GM20431 (cell line): ENCODE results near the gene ATL1.

Source experiments
- in situ Hi-C: fragments of 300-500 bp; cut with MseI, MboI; formaldehyde crosslinking; loops from one replicate; pipeline ENCODE4 v1.15.0; 2020; ENCODE audit warnings: low sequenced_read_pairs; ENCODE audit not compliant: unreplicated experiment

ATL1 gene

GRCh38 chr14:50598765-50599164 lies 38.8 kb downstream of the ATL1 start:
- in situ Hi-C loops, result no loop called here

DNA sequence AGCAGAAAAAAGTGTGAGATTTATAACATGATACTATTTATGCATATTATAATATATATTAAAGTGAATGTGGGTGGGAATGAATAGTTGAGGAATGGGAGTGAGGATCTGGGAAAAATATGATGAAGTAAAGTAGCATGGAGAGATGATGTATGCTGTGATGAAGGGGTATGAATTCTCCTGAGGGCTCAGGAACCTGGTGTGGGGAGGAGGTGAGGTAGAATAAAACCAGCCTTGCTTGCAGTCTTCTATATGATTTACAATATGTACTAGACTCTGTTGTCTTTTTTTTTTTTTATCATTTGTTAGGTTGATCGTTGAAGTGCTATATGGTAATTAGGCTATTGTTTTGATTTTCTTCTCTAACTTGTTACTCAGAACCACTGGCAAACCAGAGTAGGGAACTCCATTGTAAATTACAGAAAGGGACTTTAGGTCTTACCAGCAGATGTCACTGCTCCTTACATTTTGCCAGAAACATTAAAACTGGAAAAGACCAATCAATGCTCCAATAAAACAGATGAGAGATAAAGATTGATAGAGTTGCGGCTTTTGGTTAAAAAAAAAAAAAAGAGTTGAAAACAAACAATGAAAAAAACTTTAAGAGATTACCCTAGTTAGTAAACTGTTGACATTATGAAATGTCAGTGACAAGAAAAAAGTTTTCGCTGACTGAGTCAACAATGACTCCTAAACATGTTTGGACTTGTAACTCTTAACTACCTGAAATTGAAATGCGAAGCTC lies 39.9 kb downstream of the ATL1 start:
- in situ Hi-C loops, result loop anchor here (25.0 kb wide), 1 partner anchor 262 kb away; the partner anchor contains the start of gene ABHD12B

GRCh38 chr14:50600849-50601248 lies 40.9 kb downstream of the ATL1 start:
- in situ Hi-C loops, result loop anchor here (25.0 kb wide), 1 partner anchor 261 kb away; the partner anchor contains the start of gene ABHD12B

GRCh38 chr14:50601394-50601793 lies 41.4 kb downstream of the ATL1 start:
- in situ Hi-C loops, result loop anchor here (25.0 kb wide), 1 partner anchor 261 kb away; the partner anchor contains the start of gene ABHD12B

- in situ Hi-C loops, result loop anchor here (25.0 kb wide), 1 partner anchor 260 kb away; the partner anchor contains the start of gene ABHD12B
Observed at GRCh38 chr14:50602035-50602434, 42.1 kb downstream of the ATL1 start.

DNA sequence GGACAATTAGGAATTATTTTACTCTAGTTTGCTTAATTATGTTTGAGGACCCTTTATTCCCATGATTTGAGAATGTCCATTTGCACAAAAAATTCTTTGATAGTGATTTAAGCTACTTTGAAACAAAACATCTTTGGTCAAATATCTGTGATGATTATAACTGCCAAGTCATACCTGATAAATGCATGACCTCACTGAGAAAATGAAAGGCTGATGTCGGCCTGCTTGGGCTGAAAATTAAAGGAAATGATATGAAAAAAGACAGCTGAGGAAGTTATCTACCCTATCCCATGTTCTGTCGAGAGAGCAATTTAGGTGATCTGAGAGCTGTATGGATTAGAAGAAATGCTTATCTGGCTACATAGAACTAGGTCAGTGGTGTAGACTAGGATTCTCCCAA lies 43.6 kb downstream of the ATL1 start:
- in situ Hi-C loops, result loop anchor here (25.0 kb wide), 1 partner anchor 259 kb away; the partner anchor contains the start of gene ABHD12B

- in situ Hi-C loops, result loop anchor here (25.0 kb wide), 1 partner anchor 257 kb away; the partner anchor contains the start of gene ABHD12B
Observed at GRCh38 chr14:50605766-50606165, 45.8 kb downstream of the ATL1 start.

GRCh38 chr14:50606468-50606867 lies 46.5 kb downstream of the ATL1 start:
- in situ Hi-C loops, result loop anchor here (25.0 kb wide), 1 partner anchor 256 kb away; the partner anchor contains the start of gene ABHD12B

GRCh38 chr14:50607181-50607580 lies 47.2 kb downstream of the ATL1 start:
- in situ Hi-C loops, result loop anchor here (25.0 kb wide), 1 partner anchor 255 kb away; the partner anchor contains the start of gene ABHD12B

DNA sequence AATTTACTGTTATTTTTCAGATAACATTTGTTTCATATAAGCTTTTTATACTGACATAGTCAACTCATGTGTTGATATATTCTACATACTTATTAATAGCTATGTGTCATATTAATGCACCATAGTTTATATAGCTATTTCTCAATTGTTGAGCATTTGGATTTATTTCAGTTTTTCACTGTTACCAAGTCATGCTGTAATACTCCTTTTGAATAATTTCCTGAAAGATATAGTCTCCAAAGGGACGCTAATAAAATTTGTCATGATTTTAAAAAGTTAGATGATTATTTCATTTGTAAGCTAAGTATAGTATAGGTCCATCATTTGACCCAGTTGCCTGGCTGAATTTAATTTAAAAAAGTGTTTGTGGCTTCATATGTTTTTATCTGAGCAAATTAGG lies 47.8 kb downstream of the ATL1 start:
- in situ Hi-C loops, result loop anchor here (25.0 kb wide), 1 partner anchor 255 kb away; the partner anchor contains the start of gene ABHD12B

- in situ Hi-C loops, result loop anchor here (25.0 kb wide), 1 partner anchor 254 kb away; the partner anchor contains the start of gene ABHD12B
Observed at GRCh38 chr14:50608302-50608851, 48.4 kb downstream of the ATL1 start.

DNA sequence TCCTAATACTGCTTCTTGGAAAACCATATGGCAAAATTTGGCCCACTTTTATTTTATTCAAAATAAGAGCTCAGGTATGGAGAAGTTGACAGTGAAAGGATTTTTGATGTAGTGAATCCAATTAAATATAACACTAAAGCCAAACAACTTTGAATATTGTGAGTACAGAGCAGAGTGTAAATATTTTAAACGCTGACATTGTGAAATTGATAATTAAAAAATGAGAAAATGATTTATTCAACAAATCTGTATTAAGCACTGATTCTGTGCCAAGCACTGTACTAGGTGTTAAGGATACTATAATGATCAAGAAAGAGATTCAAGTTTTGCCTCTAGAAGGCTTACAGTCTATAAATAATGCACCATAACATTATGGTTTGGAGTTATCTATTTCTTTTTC lies 50.5 kb downstream of the ATL1 start:
- in situ Hi-C loops, result loop anchor here (10.0 to 25.0 kb wide), 2 partner anchors 94 to 252 kb away; partner anchors contain the start of gene ABHD12B

GRCh38 chr14:50612806-50613205 lies 52.9 kb downstream of the ATL1 start:
- in situ Hi-C loops, result loop anchor here (10.0 to 25.0 kb wide), 2 partner anchors 92 to 249 kb away; partner anchors contain the start of gene ABHD12B

DNA sequence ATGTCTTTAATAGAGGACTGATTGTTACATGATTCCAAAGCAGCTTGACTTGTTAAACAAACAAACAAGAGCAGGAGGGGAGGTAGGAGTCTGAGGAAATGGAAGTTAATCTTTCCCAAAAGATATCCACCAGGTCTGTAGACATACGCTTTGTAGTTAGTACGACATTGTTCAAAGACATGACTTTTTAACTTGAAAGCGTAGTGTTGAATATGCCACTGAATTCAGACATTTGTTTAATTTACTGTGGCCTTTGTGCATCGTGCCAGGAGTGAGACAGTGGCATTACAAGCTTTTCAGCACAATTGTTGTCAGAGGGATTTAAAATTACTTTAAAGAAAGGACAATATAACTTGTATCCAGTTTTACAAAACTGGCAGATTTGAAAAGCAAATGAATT lies 55.1 kb downstream of the ATL1 start:
- in situ Hi-C loops, result loop anchor here (10.0 to 25.0 kb wide), 2 partner anchors 90 to 247 kb away; partner anchors contain the start of gene ABHD12B

GRCh38 chr14:50615552-50615951 lies 55.6 kb downstream of the ATL1 start:
- in situ Hi-C loops, result loop anchor here (10.0 to 25.0 kb wide), 2 partner anchors 89 to 247 kb away; partner anchors contain the start of gene ABHD12B

DNA sequence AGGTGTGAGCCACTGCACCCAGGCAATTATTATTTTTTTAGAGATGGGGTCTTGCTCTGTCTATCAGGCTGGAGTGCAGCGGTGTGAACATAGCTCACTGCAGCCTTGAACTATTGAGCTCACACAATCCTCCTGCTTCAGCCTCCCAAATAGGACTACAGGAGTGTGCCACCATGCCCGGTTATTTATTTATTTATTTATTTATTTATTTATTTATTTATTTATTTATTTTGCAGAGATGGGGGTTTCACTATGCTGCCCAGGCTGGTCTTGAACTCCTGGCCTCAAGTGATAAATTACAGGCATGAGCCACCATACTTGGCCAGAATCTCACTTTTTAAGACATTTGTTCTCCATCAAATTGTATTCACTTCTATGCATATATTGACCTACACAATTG lies 56.3 kb downstream of the ATL1 start:
- in situ Hi-C loops, result loop anchor here (10.0 to 25.0 kb wide), 2 partner anchors 89 to 246 kb away; partner anchors contain the start of gene ABHD12B

DNA sequence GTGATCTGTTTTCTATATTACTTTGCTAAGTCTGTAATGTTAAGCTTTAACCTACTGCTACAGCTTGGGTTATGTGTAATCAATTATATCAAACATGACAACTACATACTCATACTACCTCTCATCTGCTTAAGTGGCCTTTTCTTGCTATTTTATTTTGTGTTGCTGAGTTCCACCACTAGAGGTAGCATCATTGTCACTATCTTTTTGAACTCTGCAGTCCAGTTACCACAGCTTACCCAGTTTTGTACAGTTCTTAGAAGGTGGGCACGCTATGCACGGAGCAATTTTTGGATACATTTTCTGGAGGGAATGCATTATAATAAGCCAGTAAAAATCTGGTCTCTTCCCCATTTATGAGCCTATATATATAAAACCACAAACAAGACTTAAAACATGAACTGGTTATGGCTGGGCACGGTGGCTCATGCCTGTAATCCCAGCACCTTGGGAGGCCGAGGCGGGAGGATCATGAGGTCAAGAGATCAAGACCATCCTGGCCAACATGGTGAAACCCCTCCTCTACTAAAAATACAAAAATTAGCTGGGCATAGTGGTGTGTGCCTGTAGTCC lies 59.7 kb downstream of the ATL1 start:
- in situ Hi-C loops, result loop anchor here (10.0 to 25.0 kb wide), 2 partner anchors 85 to 243 kb away; partner anchors contain the start of gene ABHD12B

DNA sequence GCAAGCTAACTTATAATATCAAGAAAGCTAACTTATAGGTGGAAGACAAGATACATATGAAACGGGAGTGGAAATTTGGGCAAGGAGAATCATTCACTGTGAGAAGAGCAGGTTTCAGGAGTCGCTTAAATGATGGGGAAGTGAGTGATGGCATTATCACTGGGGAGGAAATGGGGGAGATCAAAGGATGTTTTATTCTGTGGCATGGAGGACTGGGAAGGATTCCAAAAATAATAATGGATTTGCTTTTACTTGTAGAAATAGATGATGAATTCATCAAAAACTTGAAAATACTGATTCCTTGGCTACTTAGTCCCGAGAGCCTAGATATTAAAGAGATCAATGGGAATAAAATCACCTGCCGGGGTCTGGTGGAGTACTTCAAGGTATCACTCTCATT lies 60.4 kb downstream of the ATL1 start:
- in situ Hi-C loops, result loop anchor here (25.0 kb wide), 1 partner anchor 242 kb away; the partner anchor contains the start of gene ABHD12B

- in situ Hi-C loops, result loop anchor here (25.0 kb wide), 1 partner anchor 239 kb away; the partner anchor contains the start of gene ABHD12B
Observed at GRCh38 chr14:50622978-50623377, 63.0 kb downstream of the ATL1 start.

DNA sequence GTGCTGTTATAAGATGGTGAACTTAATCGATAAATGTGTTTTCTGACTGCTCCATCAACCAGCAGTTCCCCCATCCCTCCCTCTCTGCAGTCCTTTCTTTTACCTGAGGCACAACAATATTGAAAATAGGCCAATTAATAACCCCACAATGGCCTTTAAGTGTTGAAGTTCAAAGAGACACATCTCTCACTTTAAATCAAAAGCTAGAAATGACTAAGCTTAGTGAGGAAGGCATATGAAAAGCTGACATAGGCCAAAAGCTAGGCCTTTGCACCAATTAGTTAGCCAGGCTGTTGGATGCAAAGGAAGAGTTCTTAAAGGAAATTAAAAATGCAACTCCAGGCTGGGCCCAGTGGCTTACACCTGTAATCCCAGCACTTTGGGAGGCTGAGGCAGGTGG lies 64.5 kb downstream of the ATL1 start:
- in situ Hi-C loops, result loop anchor here (25.0 kb wide), 1 partner anchor 238 kb away; the partner anchor contains the start of gene ABHD12B
